HG03432 (cell line): Measurements from ENCODE around the gene PRXL2B.
"Not testable (repeated sequence)": the region's sequence is repeated elsewhere in the genome, so short reads cannot be mapped to it uniquely, and the experiment has no call there.

Source experiments
- ATAC-seq: cut with Tn5 transposase; IDR thresholded peaks from one replicate; pipeline ENCODE4 v1.9.1; 2021; ENCODE audit warnings: mild to moderate bottlenecking, moderate library complexity; ENCODE audit not compliant: unreplicated experiment

Gene PRXL2B

GRCh38 chr1:2611031-2611501 lies 24.5 kb downstream of the PRXL2B start:
- no peak for ATAC-seq

DNA sequence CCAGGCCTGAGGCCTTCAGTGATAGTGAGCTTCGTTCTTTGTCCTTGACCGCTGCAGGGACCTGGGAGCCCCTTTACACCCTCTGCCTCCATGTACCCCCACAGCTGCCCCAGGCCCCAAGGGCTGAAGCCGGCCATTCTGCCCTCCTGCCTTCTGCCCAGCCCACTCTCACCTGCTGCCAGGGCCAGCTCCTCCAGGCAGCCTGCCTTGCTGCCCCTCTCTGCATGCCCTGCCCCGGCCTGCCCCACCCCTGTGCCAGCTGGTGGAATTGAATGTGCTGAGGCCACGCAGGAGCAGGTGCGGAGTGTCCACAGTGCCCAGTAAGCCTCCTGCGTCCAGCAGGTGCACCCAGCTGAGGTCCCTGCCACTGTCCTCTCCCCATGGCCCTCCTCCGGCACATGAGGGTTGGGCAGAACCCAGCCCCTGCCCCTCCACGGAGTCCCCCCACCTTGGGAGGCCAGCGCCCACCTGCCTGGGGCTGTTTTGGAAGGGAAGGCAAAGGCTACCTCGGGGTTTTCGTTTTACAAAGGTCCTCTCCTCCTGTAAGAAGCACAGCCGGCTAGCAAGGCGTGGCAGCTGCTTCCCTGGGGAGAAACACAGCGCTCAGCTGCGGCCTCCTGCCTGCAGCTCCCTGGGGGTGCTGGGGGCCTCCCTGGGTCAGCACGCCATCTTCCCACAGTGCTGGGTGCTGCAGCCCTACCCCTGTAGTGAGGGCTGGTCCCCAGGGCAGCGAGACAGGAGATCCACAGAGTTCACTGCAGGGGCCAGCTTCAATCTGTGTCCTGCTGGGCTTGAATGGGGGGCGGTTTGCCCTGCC lies 25.3 kb downstream of the PRXL2B start:
- no peak for ATAC-seq

DNA sequence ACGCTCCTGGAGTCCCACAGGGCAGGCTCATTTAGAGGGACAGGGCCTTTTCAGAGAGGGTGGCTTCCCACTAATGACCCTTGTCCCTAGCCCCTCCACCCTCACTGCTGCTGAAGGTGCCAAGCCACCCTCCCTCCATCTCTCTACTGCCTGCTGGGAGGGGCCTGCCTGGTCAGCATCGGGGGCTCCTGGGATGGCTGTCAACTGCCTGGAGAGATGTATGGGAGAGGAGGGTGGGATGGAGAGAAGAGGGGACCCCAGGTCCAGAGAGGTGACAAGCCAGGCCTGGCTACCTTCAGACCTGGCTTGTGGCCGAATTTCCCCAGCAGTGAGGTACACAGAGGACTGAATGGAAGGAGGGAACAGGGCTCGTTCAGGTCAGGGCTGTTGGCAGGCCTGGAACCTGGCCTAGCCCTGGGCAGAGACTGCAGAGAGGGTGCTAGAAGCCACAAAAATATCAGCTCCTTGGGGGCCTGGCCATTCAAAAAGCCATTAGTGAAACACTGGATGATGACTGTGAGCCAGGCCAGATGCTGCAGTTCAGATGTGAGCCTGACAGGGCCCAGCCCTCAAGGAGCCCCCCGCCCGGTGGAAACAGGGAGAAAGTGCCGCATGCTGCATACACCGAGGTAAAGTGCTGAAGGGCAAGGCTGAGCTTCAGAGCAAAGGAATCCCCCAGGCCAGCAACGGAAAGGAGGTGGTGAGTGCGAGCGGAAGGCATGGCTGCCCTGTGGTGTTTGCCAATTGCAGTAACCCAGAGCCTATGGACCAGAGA lies 26.2 kb downstream of the PRXL2B start:
- no peak for ATAC-seq

- no peak for ATAC-seq
Measured at GRCh38 chr1:2614145-2614544, 27.6 kb downstream of the PRXL2B start.

- ATAC-seq: no peak
Measured at GRCh38 chr1:2617971-2618470, 31.4 kb downstream of the PRXL2B start.

DNA sequence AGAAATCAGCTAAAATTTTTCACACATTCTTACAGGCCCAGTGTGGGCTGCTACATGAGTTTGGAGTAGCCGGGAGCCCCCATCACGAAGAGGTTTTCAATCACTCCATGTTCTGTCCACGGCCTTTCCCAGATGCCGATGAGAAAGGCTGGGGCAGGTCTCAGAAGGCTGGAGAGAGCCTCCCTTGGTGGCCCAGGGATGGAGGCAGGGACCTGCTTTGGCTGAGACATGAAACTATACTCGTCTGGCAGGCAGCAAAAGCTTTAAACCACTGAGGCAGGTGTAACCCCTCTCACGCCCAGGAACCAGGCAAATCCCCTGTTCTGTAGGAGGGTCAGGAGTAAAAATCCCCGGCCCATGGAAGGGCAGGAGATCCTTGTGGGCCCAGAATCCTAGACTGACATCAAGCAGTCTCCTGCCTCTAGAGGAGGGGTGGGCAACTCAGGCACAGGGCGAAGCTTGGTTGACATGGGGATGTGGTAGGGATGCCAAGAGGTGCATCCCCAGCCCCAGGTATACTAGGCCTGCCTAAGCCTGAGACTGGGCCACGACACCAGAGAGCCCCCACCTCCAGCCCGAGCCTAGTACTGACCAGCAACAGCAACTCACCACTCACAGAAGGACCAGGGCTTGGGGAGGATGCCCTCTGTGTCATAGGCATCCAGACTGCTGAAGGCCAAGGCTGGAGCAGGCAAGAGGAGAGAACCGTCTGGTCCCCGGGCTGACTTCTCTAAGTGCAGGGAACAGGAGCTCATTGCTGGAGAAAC lies 37.2 kb downstream of the PRXL2B start:
- no peak for ATAC-seq

GRCh38 chr1:2624735-2625300 lies 38.2 kb downstream of the PRXL2B start:
- no peak for ATAC-seq

DNA sequence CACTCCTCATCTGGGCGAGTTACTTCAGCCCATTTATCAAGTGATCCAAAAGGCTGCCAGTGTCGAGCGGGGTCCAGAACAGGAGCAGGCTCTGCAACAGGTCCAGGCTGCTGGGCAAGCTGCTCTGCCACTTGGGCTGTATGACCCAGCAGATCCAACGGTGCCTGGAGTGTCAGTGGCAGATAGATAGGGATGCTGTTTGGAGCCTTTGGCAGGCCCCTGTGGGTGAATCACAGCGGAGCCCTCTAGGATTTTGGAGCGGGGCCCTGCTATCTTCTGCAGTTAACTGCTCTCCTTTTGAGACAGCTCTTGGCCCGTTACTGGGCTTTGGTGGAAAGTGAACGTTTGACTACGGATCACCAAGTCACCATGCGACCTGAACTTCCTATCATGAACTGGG lies 38.7 kb downstream of the PRXL2B start:
- no peak for ATAC-seq

- ATAC-seq: not testable (repeated sequence)
Measured at GRCh38 chr1:2625748-2626147, 39.2 kb downstream of the PRXL2B start.

DNA sequence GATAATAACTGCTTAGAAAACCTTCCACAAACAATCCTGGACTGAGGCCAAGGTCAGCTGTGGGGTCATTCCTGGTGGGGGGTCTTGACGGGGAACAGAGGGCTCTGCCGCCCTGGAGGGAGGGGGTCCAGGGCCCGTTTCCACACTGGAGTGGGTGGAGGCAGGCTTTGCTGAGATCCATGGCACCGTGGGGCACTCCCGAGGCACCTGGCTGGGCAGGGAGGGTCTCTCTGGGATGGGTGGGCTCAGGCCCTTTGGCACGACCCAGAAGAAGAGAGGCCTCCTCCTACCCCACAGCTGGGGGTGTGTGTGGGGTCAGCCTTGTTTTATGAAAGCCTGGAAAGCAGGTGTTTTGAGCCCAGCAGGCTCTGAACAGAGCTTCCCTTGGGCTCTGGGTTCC lies 41.2 kb downstream of the PRXL2B start:
- no peak for ATAC-seq

DNA sequence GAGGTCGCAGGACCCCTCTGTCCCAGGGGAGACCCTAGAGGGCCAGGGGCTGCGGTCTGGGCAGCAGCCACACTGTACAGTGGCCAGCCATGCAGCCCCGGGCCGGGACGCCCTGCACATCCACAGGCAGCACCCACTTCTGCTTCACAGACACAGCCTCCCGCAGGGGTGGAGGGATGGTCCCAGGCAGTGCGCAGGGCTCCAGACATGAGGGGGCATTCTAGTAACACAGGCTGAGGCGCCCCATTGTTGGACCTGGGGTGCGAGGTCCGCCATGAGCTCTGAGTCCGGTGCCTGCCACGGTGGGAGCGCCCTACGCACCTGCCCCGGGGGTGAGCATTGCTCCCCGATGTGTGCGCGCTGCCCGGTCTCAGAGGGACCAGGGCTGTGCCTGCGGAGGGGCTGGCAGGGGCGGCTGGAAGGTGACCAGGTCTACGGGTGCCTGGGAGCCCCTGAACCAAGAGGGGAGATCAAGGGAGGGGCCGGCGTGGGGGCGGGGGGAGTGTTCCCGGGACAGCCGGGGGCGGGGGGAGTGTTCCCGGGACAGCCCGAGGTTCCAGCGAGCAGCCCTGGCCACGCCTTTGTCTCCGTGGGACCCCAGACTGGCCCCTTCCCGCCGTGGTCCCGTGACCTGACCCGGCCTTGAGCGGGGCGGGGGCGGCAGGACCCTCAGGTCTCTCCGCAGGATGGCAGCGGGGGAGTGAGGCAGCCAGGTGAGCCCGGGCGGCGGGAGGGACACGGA lies 41.8 kb downstream of the PRXL2B start:
- ATAC-seq: no peak

- ATAC-seq: no peak
Measured at GRCh38 chr1:2628933-2629626, 42.5 kb downstream of the PRXL2B start.

DNA sequence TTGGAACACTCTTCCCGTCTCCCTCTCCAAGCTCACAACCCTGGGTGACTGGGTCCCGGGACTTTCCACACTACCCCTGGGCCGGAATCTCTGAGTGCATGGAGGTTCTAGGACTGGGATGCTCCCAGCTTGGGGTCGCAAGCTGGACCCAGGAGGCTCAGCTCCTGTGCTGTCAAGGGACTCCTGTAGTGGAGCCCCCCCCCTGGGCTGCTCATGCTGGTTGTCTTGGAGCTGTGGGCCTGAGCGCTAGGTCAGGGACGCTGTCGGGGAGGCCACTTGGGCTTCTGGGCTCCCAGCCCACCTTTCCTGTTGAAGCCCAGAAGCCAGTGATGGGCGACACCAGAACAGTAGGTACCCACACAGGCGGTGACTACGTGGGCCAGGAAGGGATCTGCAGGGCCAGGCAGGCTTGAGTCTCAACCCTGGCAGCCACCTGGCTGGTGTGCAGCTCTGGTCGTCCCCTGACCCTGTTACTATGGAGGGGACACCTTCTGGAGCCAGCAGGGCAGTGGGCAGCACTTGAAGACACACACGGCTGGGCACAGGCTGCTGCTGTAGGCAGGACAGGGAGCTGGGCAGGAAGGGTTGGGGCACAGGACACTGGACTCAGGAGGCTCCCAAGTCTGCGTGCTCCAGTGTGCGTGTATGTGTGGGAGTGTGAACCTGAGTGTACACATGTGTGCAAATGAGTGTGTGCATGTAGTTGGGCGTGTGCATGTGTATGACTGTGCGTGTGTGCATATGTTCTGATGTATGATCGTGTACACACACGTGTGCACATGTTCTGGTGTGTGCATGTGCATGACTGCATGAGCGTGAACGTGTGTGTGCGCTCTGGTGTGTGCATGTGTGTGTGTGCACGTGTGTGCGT lies 43.3 kb downstream of the PRXL2B start:
- ATAC-seq: no peak

DNA sequence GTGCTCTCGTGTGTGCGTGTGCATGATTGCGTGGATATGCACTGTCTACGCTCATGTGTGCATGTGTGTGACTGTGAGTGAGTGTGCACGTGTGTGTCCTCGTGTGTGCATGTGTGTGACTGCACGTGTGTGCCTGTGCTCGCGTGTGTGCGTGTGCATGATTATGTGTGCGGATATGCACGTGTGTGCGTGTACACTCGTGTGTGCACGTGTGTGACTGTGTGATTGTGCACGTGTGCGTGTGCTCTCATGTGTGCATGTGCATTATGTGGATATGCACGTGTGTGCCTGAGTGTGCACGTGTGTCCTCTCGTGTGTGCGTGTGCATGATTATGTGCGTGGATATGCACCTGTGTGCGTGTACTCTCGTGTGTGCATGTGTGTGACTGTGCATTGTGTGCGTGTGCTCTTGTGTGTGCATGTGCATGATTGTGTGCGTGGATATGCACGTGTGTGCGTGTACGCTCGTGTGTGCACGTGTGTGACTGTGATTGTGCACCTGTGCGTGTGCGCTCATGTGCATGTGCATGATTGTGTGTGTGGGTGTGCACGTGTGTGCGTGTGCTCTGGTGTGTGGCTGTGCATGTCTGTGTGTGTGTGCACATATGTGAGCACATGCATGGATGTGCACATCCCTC lies 44.0 kb downstream of the PRXL2B start:
- no peak for ATAC-seq

- ATAC-seq: no peak
Measured at GRCh38 chr1:2631136-2632050, 44.8 kb downstream of the PRXL2B start.

DNA sequence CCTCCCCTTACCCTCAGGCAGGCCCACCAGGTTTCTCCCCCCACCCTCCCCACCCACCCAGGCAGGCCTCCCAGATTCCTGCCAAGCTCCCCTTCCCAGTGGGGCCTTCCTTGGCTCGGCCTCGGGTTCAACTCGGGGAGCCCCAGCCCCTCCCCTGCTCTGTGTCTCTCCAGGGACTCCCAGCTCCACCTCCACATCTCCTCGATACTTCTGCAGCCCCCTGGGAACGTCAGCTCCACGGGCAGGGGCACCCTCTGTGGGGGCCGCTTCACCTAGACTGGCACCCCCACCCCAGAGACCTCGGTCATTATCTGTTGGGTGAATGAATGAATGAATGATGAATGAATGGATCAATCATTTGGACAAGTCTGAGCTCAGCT lies 45.5 kb downstream of the PRXL2B start:
- ATAC-seq: no peak
